Measurements from ENCODE around the gene CELF2.

Gene CELF2

DNA sequence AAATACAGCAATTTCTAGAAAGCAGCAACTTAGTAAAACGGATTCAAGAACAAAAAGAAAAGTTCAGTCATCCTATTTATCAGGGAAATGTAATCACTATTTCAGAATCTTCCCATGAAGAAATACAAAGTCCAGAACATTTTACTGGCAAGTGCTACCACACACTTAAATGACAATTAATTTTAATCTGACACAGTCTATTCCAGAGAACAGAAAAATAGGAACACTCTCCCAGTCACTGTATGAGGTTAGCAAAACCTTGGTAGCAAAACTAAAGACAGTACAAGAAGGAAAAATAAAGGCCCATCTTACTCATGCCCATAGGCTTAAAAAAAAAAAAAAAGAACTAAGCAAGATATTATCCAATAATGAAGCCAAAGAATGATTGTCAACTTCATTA, 295.8 kb downstream of the CELF2 start:
- TF ChIP-seq, protein P1, sequence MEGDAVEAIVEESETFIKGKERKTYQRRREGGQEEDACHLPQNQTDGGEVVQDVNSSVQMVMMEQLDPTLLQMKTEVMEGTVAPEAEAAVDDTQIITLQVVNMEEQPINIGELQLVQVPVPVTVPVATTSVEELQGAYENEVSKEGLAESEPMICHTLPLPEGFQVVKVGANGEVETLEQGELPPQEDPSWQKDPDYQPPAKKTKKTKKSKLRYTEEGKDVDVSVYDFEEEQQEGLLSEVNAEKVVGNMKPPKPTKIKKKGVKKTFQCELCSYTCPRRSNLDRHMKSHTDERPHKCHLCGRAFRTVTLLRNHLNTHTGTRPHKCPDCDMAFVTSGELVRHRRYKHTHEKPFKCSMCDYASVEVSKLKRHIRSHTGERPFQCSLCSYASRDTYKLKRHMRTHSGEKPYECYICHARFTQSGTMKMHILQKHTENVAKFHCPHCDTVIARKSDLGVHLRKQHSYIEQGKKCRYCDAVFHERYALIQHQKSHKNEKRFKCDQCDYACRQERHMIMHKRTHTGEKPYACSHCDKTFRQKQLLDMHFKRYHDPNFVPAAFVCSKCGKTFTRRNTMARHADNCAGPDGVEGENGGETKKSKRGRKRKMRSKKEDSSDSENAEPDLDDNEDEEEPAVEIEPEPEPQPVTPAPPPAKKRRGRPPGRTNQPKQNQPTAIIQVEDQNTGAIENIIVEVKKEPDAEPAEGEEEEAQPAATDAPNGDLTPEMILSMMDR (IDR thresholded peaks at IDR 0.05; ENCODE audit: insufficient read depth, low read depth, low read length, missing control alignments): no peak
- H3K4me3 ChIP-seq (ENCODE audit: low read length): no peak overlapping the region
- no peak for DNase-seq (ENCODE audit: low read depth)

DNA sequence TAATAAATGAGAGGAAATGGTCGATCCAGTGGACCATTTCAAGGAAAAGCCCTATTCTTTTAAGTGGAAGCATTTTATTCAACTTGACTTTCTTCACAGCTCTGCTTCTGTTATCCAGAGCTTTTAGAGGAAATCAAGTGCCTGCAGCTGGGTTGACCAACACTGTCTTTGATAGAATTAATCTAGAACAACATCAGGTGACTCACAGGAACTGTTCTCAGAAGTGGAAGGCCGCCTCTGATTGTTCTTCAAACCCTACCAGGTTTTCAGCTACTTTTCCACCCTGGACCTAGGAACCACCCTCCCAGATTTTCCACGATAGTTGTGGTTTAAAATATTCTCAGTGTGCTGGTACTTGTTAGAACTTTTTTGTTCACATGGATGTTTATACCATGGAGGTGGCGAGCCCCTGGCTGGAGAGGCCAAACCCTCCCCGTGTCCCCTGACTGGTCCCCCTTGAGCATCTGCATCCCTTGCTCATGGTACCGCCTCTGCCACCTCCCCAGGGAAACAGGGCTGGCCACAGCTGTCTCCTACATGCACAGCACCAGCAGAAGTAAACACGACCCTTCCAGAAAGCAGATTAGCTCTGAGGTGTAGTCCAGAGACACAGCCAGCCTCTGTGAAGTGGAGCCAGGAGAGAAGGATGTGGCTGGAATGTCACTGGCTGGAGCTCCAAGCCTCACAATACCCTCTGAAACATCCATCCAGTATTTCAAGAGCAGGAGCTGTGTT, 300.4 kb downstream of the CELF2 start:
- TF ChIP-seq, protein P1 (IDR thresholded peaks at IDR 0.05; ENCODE audit: insufficient read depth, low read depth, low read length, missing control alignments): no peak
- no peak overlapping the region for H3K4me3 ChIP-seq (ENCODE audit: low read length)
- no peak for DNase-seq (ENCODE audit: low read depth)

DNA sequence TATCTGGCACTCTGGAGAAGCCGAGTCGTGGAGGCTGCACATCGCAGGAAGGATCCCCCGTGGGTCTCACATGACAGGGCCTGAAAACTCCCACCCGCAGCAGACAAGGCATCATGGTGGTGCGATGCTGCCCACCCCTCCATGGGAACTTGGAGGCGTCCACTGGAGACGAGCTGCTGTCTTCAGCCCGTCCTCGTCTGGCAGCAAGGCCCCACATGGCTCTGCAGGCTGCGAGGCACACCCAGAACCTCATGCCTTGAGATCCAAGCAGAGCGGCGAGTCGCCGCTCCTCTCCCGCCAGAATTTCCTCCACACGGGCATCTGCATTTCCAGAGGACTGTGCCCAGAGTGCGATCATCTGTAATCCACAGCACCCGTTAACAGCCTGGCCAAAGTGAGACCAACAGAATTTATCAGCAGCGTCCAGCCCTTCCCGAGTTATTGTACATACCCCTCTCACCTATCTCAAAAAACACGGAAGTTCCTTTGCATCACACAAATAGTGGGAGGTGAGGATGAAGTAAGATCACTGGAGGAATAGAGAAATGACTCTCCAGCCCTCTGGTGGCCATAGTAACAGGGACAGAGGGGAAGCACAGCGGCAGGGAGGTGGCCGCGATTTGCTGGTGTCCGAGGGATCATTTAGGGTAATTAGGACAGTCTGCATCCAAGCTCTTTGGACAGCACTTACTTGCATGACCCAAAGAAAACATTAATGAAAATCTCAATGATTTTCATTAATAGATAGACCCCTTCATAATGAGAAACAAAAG, 301.3 kb downstream of the CELF2 start:
- TF ChIP-seq, protein P1 (IDR thresholded peaks at IDR 0.05; ENCODE audit: insufficient read depth, low read depth, low read length, missing control alignments): no peak

DNA sequence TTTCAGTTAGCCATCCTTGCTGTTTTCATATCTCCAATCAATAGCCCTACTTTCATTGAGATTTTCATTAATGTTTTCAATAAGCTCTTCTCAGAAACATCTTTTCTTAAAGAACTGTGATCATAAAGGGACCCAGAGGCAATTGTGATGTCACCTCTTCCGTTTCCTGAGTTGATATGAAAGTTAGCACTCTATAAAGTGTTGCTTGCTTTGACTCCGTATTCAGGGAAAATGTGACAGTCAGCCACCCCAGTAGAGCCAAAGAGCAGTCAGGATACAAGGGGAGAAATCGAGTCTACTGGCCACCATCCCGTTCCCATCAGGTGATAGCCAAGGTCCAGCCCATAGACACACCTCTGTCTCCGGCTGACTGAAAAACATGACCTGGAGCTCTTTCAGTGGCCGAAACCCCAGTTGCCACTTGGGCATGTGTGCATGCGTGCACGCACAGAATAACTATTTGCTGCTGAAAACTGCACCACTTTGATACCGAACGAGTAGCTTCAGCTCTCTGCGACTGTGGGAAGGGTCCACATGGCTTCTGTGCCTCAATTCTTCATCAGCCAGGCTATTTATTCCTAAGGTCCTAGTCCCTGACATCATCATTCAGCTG, 302.4 kb downstream of the CELF2 start:
- no peak for DNase-seq (ENCODE audit: low read depth)
- TF ChIP-seq, protein P1 (IDR thresholded peaks at IDR 0.05; ENCODE audit: insufficient read depth, low read depth, low read length, missing control alignments): no peak
- no peak overlapping the region for H3K4me3 ChIP-seq (ENCODE audit: low read length)

More for the DNA sequence above, 301.3 kb downstream of the CELF2 start:
- DNase-seq (ENCODE audit: low read depth): no peak
- no peak overlapping the region for H3K4me3 ChIP-seq (ENCODE audit: low read length)

DNA sequence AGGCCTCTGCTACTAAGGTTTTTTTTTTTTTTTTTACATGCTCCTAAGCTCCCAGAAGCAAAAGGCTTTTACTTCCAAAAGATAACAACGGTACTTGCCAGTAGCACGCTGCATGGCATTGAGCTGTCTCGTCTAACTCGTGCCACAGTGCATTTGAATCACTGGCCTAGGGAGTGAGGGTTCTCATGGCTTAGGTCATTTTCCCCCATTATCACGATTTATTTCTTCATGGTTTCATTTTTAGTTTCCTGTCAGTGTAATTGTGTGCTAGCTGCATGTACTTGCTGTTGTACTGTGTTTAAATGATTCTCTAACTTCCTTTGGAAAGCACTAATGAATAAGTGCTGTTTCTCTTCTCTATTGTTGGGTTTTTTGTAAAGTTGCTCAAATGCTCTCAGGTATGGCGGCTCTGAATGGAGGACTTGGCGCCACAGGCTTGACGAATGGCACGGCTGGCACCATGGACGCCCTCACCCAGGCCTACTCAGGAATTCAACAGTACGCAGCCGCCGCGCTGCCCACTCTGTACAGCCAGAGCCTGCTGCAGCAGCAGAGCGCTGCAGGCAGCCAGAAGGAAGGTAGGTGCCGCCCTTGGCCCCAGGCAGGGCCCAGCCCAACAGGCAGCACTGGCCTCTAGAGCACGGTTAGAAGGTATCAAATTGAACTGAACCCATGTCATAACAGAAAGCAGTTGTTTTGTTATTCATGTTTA, 303.3 kb downstream of the CELF2 start:
- H3K4me3 ChIP-seq (ENCODE audit: low read length): no peak overlapping the region
- TF ChIP-seq, protein P1 (IDR thresholded peaks at IDR 0.05; ENCODE audit: insufficient read depth, low read depth, low read length, missing control alignments): no peak
- no peak for DNase-seq (ENCODE audit: low read depth)

DNA sequence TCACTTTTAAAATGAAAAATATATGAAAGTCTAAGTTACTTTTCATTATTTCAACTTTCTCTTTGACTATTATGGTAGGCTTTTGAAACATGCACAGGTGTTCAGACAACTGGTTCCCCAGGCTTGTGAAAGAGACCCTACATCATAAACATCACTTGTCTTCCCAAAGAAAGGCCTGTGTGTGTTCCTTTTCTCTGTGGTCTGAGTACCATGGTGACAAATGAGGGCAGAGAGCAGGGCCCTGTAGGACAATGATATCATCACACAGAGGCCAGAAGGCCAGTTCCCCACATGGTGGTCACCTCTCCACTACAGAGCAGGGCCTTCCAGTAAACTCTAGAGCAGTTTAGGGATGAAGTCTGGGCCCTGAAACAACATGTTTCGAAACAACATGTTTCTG, 305.0 kb downstream of the CELF2 start:
- TF ChIP-seq, protein P1 (IDR thresholded peaks at IDR 0.05; ENCODE audit: insufficient read depth, low read depth, low read length, missing control alignments): no peak
- DNase-seq (ENCODE audit: low read depth): no peak
- no peak overlapping the region for H3K4me3 ChIP-seq (ENCODE audit: low read length)

Measured in epithelial cell of esophagus (primary cell).